ENCODE measurements around the gene STARD10. TPM values are rescaled to one million over a fixed set of nuclear protein-coding genes. Genes with fewer than 3 reads are reported as not detected.

STARD10 gene
- total and polyA plus RNA-seq, 2 of the 8 experiments (the other 6 are each of a cell fraction or from before 2014, with no cell fraction given): 23.7 to 35.7 TPM

DNA sequence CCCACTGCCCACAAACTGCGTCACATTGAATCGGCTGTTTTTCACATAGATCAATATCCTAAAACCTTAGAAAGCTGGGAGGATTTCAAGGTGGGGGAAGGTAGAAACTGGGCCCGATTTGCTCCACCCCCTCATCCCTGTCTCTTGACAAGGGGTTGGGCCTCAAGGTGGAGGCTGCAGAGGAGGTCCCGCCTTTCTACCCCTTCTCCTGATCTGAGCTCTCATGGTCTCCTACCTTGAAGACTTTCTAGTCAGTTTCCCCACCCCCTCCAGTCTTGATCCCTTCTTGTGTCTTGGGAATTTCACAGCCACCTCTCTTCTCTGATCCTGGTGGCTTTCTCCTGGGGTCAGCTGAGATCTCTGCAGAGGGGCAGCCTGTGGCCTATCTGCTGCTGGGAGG is 4.5 kb upstream of the STARD10 start:
- DNase-seq (ENCODE audit: low read depth in 1 of 2, low spot score in 2 of 2) (no peak), FAIRE-seq (no peak)
- Histone ChIP-seq H3K23ac (ENCODE audit: insufficient read length) (no peak overlapping the region), H3K36me3 (ENCODE audit: control insufficient read depth in 2 of 4, insufficient read depth in 4 of 4, low read length in 3 of 4) (no peaks in the 10 kb centered on the region), H3K18ac (ENCODE audit: extremely low read depth, low read length) (0 out of 2 replicates have a peak overlapping the region, but pooled peaks have one; percentile 6), H3K4me1 (replicated peaks in 1 of 4; ENCODE audit: control insufficient read depth in 3 of 4, insufficient read depth in 4 of 4, low read length in 3 of 4) (peaks cover 0 to 11% (median 4%) of the 10 kb centered on the region in 4 experiments; a peak in 3 of 7 replicates), H2BK12ac (ENCODE audit: low read depth, low read length) (no peak overlapping the region), H3K23me2 (ENCODE audit: low read depth, low read length) (no peaks in the 10 kb centered on the region), H3K56ac (replicated peaks; ENCODE audit: insufficient read length, low read depth, low read length) (no peak overlapping the region), H3K9me3 (ENCODE audit: insufficient read depth in 2 of 2, low read depth in 1 of 2, low read length in 1 of 2) (no peaks in the 10 kb centered on the region), H3K79me2 (ENCODE audit: control insufficient read depth in 1 of 2, insufficient read depth in 2 of 2, low read length in 2 of 2) (no peaks in the 10 kb centered on the region), H3K14ac (ENCODE audit: insufficient read length) (no peak overlapping the region), H3K79me1 (ENCODE audit: low read depth, low read length) (no peaks in the 10 kb centered on the region), H3K4me2 (ENCODE audit: insufficient read depth in 1 of 2, low read depth in 2 of 2, low read length in 2 of 2) (peak overlapping the region; percentile 12 to 15; a peak in 2 of 4 replicates), H2BK20ac (ENCODE audit: low read length) (no peak overlapping the region), H2BK120ac (replicated peaks; ENCODE audit: low read depth, low read length) (no peak overlapping the region), H4K5ac (ENCODE audit: insufficient read length, low read depth, low read length) (no peak overlapping the region), H4K20me1 (replicated peaks in 1 of 2; ENCODE audit: control insufficient read depth in 1 of 2, insufficient read depth in 2 of 2, low read length in 2 of 2) (no peaks in the 10 kb centered on the region), H2BK15ac (ENCODE audit: low read length) (no peak overlapping the region), H3K4ac (replicated peaks; ENCODE audit: insufficient read length, low read depth, low read length) (no peak overlapping the region), H4K8ac (ENCODE audit: extremely low read depth, insufficient read depth, low read length) (no peak overlapping the region), H4K91ac (replicated peaks; ENCODE audit: insufficient read length, low read length) (peak overlapping the region; percentile 5), H3K27ac (ENCODE audit: low read depth, low read length) (no peak overlapping the region), H3K27me3 (replicated peaks in 1 of 4; ENCODE audit: control insufficient read depth in 3 of 4, extremely low read depth in 1 of 4, insufficient read depth in 3 of 4, low read length in 3 of 4) (no peaks in the 10 kb centered on the region), H2AFZ (ENCODE audit: low read length) (0 out of 2 replicates have a peak overlapping the region, but pooled peaks have one; percentile 67), H3K9ac (replicated peaks in 1 of 4; ENCODE audit: extremely low read depth in 1 of 4, low read depth in 3 of 4, low read length in 3 of 4) (no peak overlapping the region), H2AK5ac (ENCODE audit: low read depth, low read length) (no peak overlapping the region), H2BK5ac (ENCODE audit: low read depth, low read length) (peak overlapping the region; percentile 76; the same call in 1 of the 2 replicates), H3K4me3 (ENCODE audit: extremely low read depth in 1 of 4, insufficient read depth in 2 of 4, low read depth in 3 of 4, low read length in 4 of 4) (no peak overlapping the region)
- 88% methylated on average over 4 of the region's 4 CpGs; no CpG with 5 or more reads in 1 of the 2 experiments for WGBS, 2 experiments (ENCODE audit: extremely low coverage in 1 of 2, insufficient coverage in 1 of 2, insufficient read length in 1 of 2, insufficient replicate concordance in 2 of 2, low coverage in 1 of 2, low lambda C conversion rate in 2 of 2, missing lambda C conversion rate in 1 of 2)
- CTCF ChIA-PET (ENCODE audit: partially characterized antibody): interaction anchor here (0.6 to 2.4 kb wide), 14 partner anchors 11 to 500 kb away, joined by 3 to 14 read pairs (median 4); partner anchors contain the start of gene ATG16L2
- TF ChIP-seq GABPA (IDR thresholded peaks at IDR 0.05; ENCODE audit: borderline replicate concordance, insufficient read depth, low read length) (no peak), CEBPB (IDR thresholded peaks at IDR 0.05; ENCODE audit: low read depth, low read length) (no peak), TAF1 (IDR thresholded peaks at IDR 0.05; ENCODE audit: low read depth, low read length) (no peak), CTBP2 (IDR thresholded peaks at IDR 0.05; ENCODE audit: borderline replicate concordance, insufficient read depth, insufficient read length, low read length) (no peak), YY1 (IDR thresholded peaks at IDR 0.05; ENCODE audit: low read depth, low read length) (no peak), POLR2A (IDR thresholded peaks at IDR 0.05; ENCODE audit: control extremely low read depth in 1 of 2, low read depth in 2 of 2, low read length in 2 of 2) (0 out of 3 replicates have a peak, but pooled peaks of 1 of the 2 experiments have one; percentile 8), CBX5 (IDR thresholded peaks at IDR 0.05; ENCODE audit: low read depth, low read length) (no peak)
- POLR2A ChIA-PET (ENCODE audit: partially characterized antibody): interaction anchor here (0.8 to 1.6 kb wide), 7 partner anchors 9 to 513 kb away, joined by 3 to 4 read pairs (median 4); no protein-coding TSS in a partner anchor

Data from H1 (cell line).